ENCODE measurements around the gene RALGAPA2. TPM values are rescaled to one million over a fixed set of nuclear protein-coding genes. Genes with fewer than 3 reads are reported as not detected.

Gene RALGAPA2
- total RNA-seq, 2 experiments from 2014 or later, result 14.3 to 17.2 TPM

- POLR2A ChIA-PET, result no interaction called here
- no peak for ATAC-seq
Observed at GRCh38 chr20:20535051-20535450, 177.4 kb downstream of the RALGAPA2 start.

GRCh38 chr20:20531283-20531682 is 181.2 kb downstream of the RALGAPA2 start:
- ChIA-PET POLR2A (no interaction called here), CTCF (no interaction called here)
- H3K4me1 Mint-ChIP-seq (ENCODE audit: low read depth), result no peaks in the 10 kb centered on the region
- DNase-seq (no peak), ATAC-seq (no peak)
- TF ChIP-seq CTCF (IDR thresholded peaks at IDR 0.05), result no peak
- peaks cover 5% of the 10 kb centered on the region for H3K36me3 Mint-ChIP-seq (ENCODE audit: low read depth)
- intact Hi-C loops (cut with micrococcal nuclease), result no loop called here
- H3K4me3 Mint-ChIP-seq, result no peak overlapping the region
- no peaks in the 10 kb centered on the region for H3K27me3 Mint-ChIP-seq
- no peaks in the 10 kb centered on the region for H3K9me3 Mint-ChIP-seq
- H3K27ac Mint-ChIP-seq, result no peak overlapping the region

More at GRCh38 chr20:20535051-20535450, 177.4 kb downstream of the RALGAPA2 start:
- CTCF ChIA-PET, result no interaction called here
- H3K36me3 Mint-ChIP-seq (ENCODE audit: low read depth), result peaks cover 6% of the 10 kb centered on the region
- intact Hi-C loops (cut with micrococcal nuclease), result no loop called here
- no peaks in the 10 kb centered on the region for H3K4me1 Mint-ChIP-seq (ENCODE audit: low read depth)
- no peaks in the 10 kb centered on the region for H3K27me3 Mint-ChIP-seq
- H3K9me3 Mint-ChIP-seq, result no peaks in the 10 kb centered on the region
- no peak for TF ChIP-seq CTCF (IDR thresholded peaks at IDR 0.05)
- H3K27ac Mint-ChIP-seq, result no peak overlapping the region
- no peak overlapping the region for H3K4me3 Mint-ChIP-seq
- DNase-seq, result no peak

- Mint-ChIP-seq H3K9me3 (no peaks in the 10 kb centered on the region), H3K27ac (no peak overlapping the region), H3K4me3 (no peak overlapping the region), H3K4me1 (ENCODE audit: low read depth) (no peaks in the 10 kb centered on the region), H3K36me3 (ENCODE audit: low read depth) (peaks cover 5% of the 10 kb centered on the region), H3K27me3 (no peaks in the 10 kb centered on the region)
- intact Hi-C loops (cut with micrococcal nuclease), result no loop called here
- TF ChIP-seq CTCF (IDR thresholded peaks at IDR 0.05), result no peak
- DNase-seq (no peak), ATAC-seq (no peak)
- POLR2A ChIA-PET, result interaction anchor here (0.9 kb wide), 1 partner anchor 17 kb away, joined by 3 read pairs; no protein-coding TSS in a partner anchor
- CTCF ChIA-PET, result no interaction called here
Observed at GRCh38 chr20:20530428-20531151, 181.9 kb downstream of the RALGAPA2 start.

- POLR2A ChIA-PET, result no interaction called here
- Mint-ChIP-seq H3K4me1 (ENCODE audit: low read depth) (no peaks in the 10 kb centered on the region), H3K36me3 (ENCODE audit: low read depth) (peaks cover 5% of the 10 kb centered on the region), H3K27me3 (no peaks in the 10 kb centered on the region), H3K9me3 (no peaks in the 10 kb centered on the region), H3K4me3 (no peak overlapping the region), H3K27ac (no peak overlapping the region)
- ATAC-seq (no peak), DNase-seq (no peak)
- TF ChIP-seq CTCF (IDR thresholded peaks at IDR 0.05), result no peak
- CTCF ChIA-PET, result interaction anchor here (1.0 kb wide), 1 partner anchor 15 kb away, joined by 3 read pairs; no protein-coding TSS in a partner anchor
- intact Hi-C loops (cut with micrococcal nuclease), result no loop called here
Observed at GRCh38 chr20:20529597-20529996, 182.8 kb downstream of the RALGAPA2 start.

- H3K4me1 Mint-ChIP-seq (ENCODE audit: low read depth), result no peaks in the 10 kb centered on the region
- ATAC-seq (no peak), DNase-seq (no peak)
- H3K9me3 Mint-ChIP-seq, result no peaks in the 10 kb centered on the region
- no peak overlapping the region for H3K27ac Mint-ChIP-seq
- H3K4me3 Mint-ChIP-seq, result no peak overlapping the region
- H3K36me3 Mint-ChIP-seq (ENCODE audit: low read depth), result peaks cover 5% of the 10 kb centered on the region
- TF ChIP-seq CTCF (IDR thresholded peaks at IDR 0.05), result no peak
- intact Hi-C loops (cut with micrococcal nuclease), result no loop called here
- ChIA-PET CTCF (interaction anchor here (1.0 kb wide), 1 partner anchor 15 kb away, joined by 3 read pairs; no protein-coding TSS in a partner anchor), POLR2A (no interaction called here)
- no peaks in the 10 kb centered on the region for H3K27me3 Mint-ChIP-seq
Observed at GRCh38 chr20:20528861-20529260, 183.6 kb downstream of the RALGAPA2 start.
